ENCODE results near the gene P2RX2. TPM values are rescaled to one million over a fixed set of nuclear protein-coding genes. Genes with fewer than 3 reads are reported as not detected.

Gene P2RX2
- total RNA-seq, 1 experiment from 2014 or later, result not detected

GRCh38 chr12:132570635-132571034 is 47.9 kb upstream of the P2RX2 start:
- no TSS peak for BruUV-seq (replicated peaks)
- no peak for DNase-seq
- Histone ChIP-seq H3K9me3 (ENCODE audit: insufficient read depth, low read depth) (no peaks in the 10 kb centered on the region), H3F3A (ENCODE audit: insufficient read depth, low read depth) (no peaks in the 10 kb centered on the region), H3K27me3 (ENCODE audit: insufficient read depth, low read depth) (no peaks in the 10 kb centered on the region), H3K27ac (no peak overlapping the region), H3K36me3 (ENCODE audit: low read depth) (no peaks in the 10 kb centered on the region), H3K4me2 (no peak overlapping the region), H3K79me2 (ENCODE audit: low read depth) (no peaks in the 10 kb centered on the region), H2AFZ (no peak overlapping the region), H3K4me3 (no peak overlapping the region), H3K4me1 (replicated peaks; ENCODE audit: insufficient read depth) (no peaks in the 10 kb centered on the region), H4K20me1 (ENCODE audit: insufficient read depth) (peaks cover 9% of the 10 kb centered on the region), H3K9me2 (ENCODE audit: insufficient read depth) (no peaks in the 10 kb centered on the region)
- intact Hi-C loops (cut with micrococcal nuclease; ENCODE audit: unreplicated experiment), result no loop called here
- ChIA-PET POLR2A (ENCODE audit: unreplicated experiment) (no interaction called here), CTCF (no interaction called here)
- TF ChIP-seq EZH2 (IDR thresholded peaks at IDR 0.05; ENCODE audit: low read depth), result no peak
- no peak for TF ChIP-seq CTCF (conservative IDR thresholded peaks at IDR 0.05)

- Histone ChIP-seq H4K20me1 (ENCODE audit: insufficient read depth) (peaks cover 6% of the 10 kb centered on the region), H3K9me2 (ENCODE audit: insufficient read depth) (no peaks in the 10 kb centered on the region), H3K27me3 (ENCODE audit: insufficient read depth, low read depth) (no peaks in the 10 kb centered on the region), H3K4me3 (no peak overlapping the region), H2AFZ (no peak overlapping the region), H3K4me1 (replicated peaks; ENCODE audit: insufficient read depth) (no peaks in the 10 kb centered on the region), H3K36me3 (ENCODE audit: low read depth) (no peaks in the 10 kb centered on the region), H3K9me3 (ENCODE audit: insufficient read depth, low read depth) (no peaks in the 10 kb centered on the region), H3K4me2 (no peak overlapping the region), H3F3A (ENCODE audit: insufficient read depth, low read depth) (no peaks in the 10 kb centered on the region), H3K27ac (no peak overlapping the region), H3K79me2 (ENCODE audit: low read depth) (no peaks in the 10 kb centered on the region)
- intact Hi-C loops (cut with micrococcal nuclease; ENCODE audit: unreplicated experiment), result no loop called here
- TF ChIP-seq CTCF (conservative IDR thresholded peaks at IDR 0.05), result no peak
- TF ChIP-seq EZH2 (IDR thresholded peaks at IDR 0.05; ENCODE audit: low read depth), result no peak
- DNase-seq, result no peak
- ChIA-PET CTCF (no interaction called here), POLR2A (ENCODE audit: unreplicated experiment) (no interaction called here)
- no TSS peak for BruUV-seq (replicated peaks)
These were observed 47.5 kb upstream of the P2RX2 start for GRCh38 chr12:132571051-132571450.

GRCh38 chr12:132571598-132571997 is 47.0 kb upstream of the P2RX2 start:
- no peak for DNase-seq
- Histone ChIP-seq H3K4me3 (no peak overlapping the region), H3K4me1 (replicated peaks; ENCODE audit: insufficient read depth) (no peaks in the 10 kb centered on the region), H3F3A (ENCODE audit: insufficient read depth, low read depth) (no peaks in the 10 kb centered on the region), H3K9me2 (ENCODE audit: insufficient read depth) (no peaks in the 10 kb centered on the region), H2AFZ (no peak overlapping the region), H3K27ac (no peak overlapping the region), H3K27me3 (ENCODE audit: insufficient read depth, low read depth) (no peaks in the 10 kb centered on the region), H3K4me2 (no peak overlapping the region), H3K36me3 (ENCODE audit: low read depth) (no peaks in the 10 kb centered on the region), H3K9me3 (ENCODE audit: insufficient read depth, low read depth) (no peaks in the 10 kb centered on the region), H3K79me2 (ENCODE audit: low read depth) (no peaks in the 10 kb centered on the region), H4K20me1 (ENCODE audit: insufficient read depth) (peaks cover under 1% of the 10 kb centered on the region; the same call in 1 of the 2 replicates)
- BruUV-seq (replicated peaks), result no TSS peak
- TF ChIP-seq EZH2 (IDR thresholded peaks at IDR 0.05; ENCODE audit: low read depth) (no peak), CTCF (conservative IDR thresholded peaks at IDR 0.05) (no peak)
- intact Hi-C loops (cut with micrococcal nuclease; ENCODE audit: unreplicated experiment), result no loop called here
- ChIA-PET POLR2A (ENCODE audit: unreplicated experiment) (no interaction called here), CTCF (no interaction called here)

Measured in PC-9 (cell line).